HL-60/S4 treated with phorbol 12-myristate 13-acetate at 8.2 ng/mL for 4 days and 3 days (cell line): ENCODE measurements around the gene TEX2.

Source experiments
- in situ Hi-C: fragments of 300-500 bp; cut with MboI; formaldehyde crosslinking; loops from 2 replicates; pipeline ENCODE4 v1.15.0; 2022; ENCODE audit warnings: low sequenced_read_pairs

The TEX2 gene

GRCh38 chr17:64150237-64151015 is 112.6 kb downstream of the TEX2 start:
- in situ Hi-C loops, result loop anchor here (10.0 kb wide), 1 partner anchor 114 kb away; the partner anchor contains the start of gene TEX2

- in situ Hi-C loops, result no loop called here
Measured at GRCh38 chr17:64149196-64149595, 113.9 kb downstream of the TEX2 start.

- in situ Hi-C loops, result no loop called here
Measured at GRCh38 chr17:64148699-64149098, 114.4 kb downstream of the TEX2 start.

- in situ Hi-C loops, result no loop called here
Measured at GRCh38 chr17:64148017-64148631, 114.9 kb downstream of the TEX2 start.

GRCh38 chr17:64147110-64148016 is 115.7 kb downstream of the TEX2 start:
- in situ Hi-C loops, result no loop called here

- in situ Hi-C loops, result no loop called here
Measured at GRCh38 chr17:64146418-64147109, 116.5 kb downstream of the TEX2 start.

- in situ Hi-C loops, result no loop called here
Measured at GRCh38 chr17:64145751-64146417, 117.2 kb downstream of the TEX2 start.

GRCh38 chr17:64145375-64145750 is 117.7 kb downstream of the TEX2 start:
- in situ Hi-C loops, result no loop called here

GRCh38 chr17:64139542-64139941 is 123.5 kb downstream of the TEX2 start:
- in situ Hi-C loops, result loop anchor here (10.0 kb wide), 1 partner anchor 215 kb away; no protein-coding TSS in a partner anchor

GRCh38 chr17:64138441-64138840 is 124.6 kb downstream of the TEX2 start:
- in situ Hi-C loops, result loop anchor here (10.0 kb wide), 1 partner anchor 214 kb away; no protein-coding TSS in a partner anchor

- in situ Hi-C loops, result loop anchor here (10.0 kb wide), 1 partner anchor 210 kb away; no protein-coding TSS in a partner anchor
Measured at GRCh38 chr17:64135000-64135399, 128.1 kb downstream of the TEX2 start.

GRCh38 chr17:64134216-64134970 is 128.7 kb downstream of the TEX2 start:
- in situ Hi-C loops, result loop anchor here (10.0 kb wide), 1 partner anchor 210 kb away; no protein-coding TSS in a partner anchor

- in situ Hi-C loops, result loop anchor here (10.0 kb wide), 1 partner anchor 209 kb away; no protein-coding TSS in a partner anchor
Measured at GRCh38 chr17:64133546-64134215, 129.4 kb downstream of the TEX2 start.

- in situ Hi-C loops, result loop anchor here (10.0 kb wide), 1 partner anchor 207 kb away; no protein-coding TSS in a partner anchor
Measured at GRCh38 chr17:64131606-64132270, 131.3 kb downstream of the TEX2 start.

GRCh38 chr17:64130559-64131001 is 132.5 kb downstream of the TEX2 start:
- in situ Hi-C loops, result loop anchor here (10.0 kb wide), 1 partner anchor 206 kb away; no protein-coding TSS in a partner anchor

- in situ Hi-C loops, result loop anchor here (10.0 kb wide), 1 partner anchor 205 kb away; no protein-coding TSS in a partner anchor
Measured at GRCh38 chr17:64129765-64130558, 133.1 kb downstream of the TEX2 start, which contains the start of gene ERN1. Gene ERN1 (minus strand): TSS chr17:64130144. CDS start chr17:64130029, 115 bp downstream.

GRCh38 chr17:64129515-64129764 is 133.6 kb downstream of the TEX2 start:
- in situ Hi-C loops, result no loop called here
